Effector memory CD4-positive, alpha-beta T cell (primary cell): Measurements from ENCODE around the gene ARHGEF6.

ENCODE experiments used
- DNase-seq, 3 donors: peaks; one replicate each; pipeline ENCODE4 v3.0.0-alpha.2; 2020
- H3K27ac ChIP-seq: 2 replicates; pipeline ENCODE4 v1.7.0; 2013; ENCODE audit warnings: mild to moderate bottlenecking, low read length, moderate library complexity; ENCODE audit not compliant: insufficient read depth, poor library complexity, severe bottlenecking
- H3K27me3 ChIP-seq: replicated peaks from 2 replicates; pipeline ENCODE4 v1.7.0; 2013; ENCODE audit warnings: mild to moderate bottlenecking, low read length; ENCODE audit not compliant: insufficient read depth, control insufficient read depth, poor library complexity, severe bottlenecking
- H3K36me3 ChIP-seq: 2 replicates; pipeline ENCODE4 v1.7.0; 2013; ENCODE audit warnings: mild to moderate bottlenecking, low read length, moderate library complexity; ENCODE audit not compliant: control insufficient read depth, insufficient read depth
- H3K4me1 ChIP-seq: 2 replicates; pipeline ENCODE4 v1.7.0; 2013; ENCODE audit warnings: low read length, mild to moderate bottlenecking; ENCODE audit not compliant: control insufficient read depth, insufficient read depth, poor library complexity, severe bottlenecking
- H3K4me3 ChIP-seq: 2 replicates; pipeline ENCODE4 v1.7.0; 2013; ENCODE audit warnings: low read length, low read depth, mild to moderate bottlenecking; ENCODE audit not compliant: insufficient read depth, poor library complexity, severe bottlenecking
- H3K9me3 ChIP-seq: 2 replicates; pipeline ENCODE4 v1.7.0; 2013; ENCODE audit warnings: mild to moderate bottlenecking, low read length, moderate library complexity; ENCODE audit not compliant: control insufficient read depth

Gene ARHGEF6

DNA sequence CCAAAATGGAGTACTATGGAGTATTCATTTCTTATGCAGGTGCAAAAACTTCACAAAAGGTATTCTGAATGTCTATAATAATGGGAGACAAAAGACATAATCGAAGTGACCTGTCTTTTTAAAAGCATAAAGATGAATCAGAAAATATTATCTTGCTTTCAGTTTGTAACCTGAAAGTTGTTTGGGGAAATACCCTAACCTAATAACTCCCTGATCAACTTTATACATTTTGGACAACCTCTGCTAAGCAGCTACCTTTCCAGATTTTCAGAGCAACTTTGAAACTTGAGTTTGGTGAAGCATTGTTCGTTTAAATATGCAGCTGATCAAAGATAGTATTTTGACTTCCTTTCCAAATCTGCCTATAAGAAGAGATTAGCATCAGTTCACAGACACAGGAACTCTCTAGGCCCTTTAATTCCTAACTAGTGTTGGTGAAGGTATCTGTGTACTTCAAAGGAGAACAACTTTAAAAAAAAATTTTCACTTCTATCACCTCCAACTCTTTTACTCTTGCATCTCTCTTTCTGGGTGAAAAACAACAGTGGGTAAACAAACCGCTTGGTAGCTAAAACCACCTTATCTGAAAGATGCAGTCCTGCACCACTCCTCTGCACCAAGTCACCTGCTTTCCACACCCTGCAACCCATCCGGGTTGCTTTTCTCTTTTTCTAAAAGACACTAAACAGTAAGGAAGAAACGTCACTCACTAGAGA, 106.3 kb downstream of the ARHGEF6 start:
- no peaks in the 10 kb centered on the region for H3K36me3 ChIP-seq
- peak overlapping the region; percentile 75 for H3K27ac ChIP-seq
- no peak for DNase-seq
- peaks cover 44% of the 10 kb centered on the region for H3K4me1 ChIP-seq
- H3K27me3 ChIP-seq = no peaks in the 10 kb centered on the region
- H3K9me3 ChIP-seq = no peaks in the 10 kb centered on the region
- H3K4me3 ChIP-seq = no peak overlapping the region

GRCh38 chrX:136671006-136671610, 109.6 kb downstream of the ARHGEF6 start:
- peak overlapping the region; percentile 31 for H3K27ac ChIP-seq

GRCh38 chrX:136667446-136668168, 113.1 kb downstream of the ARHGEF6 start:
- no peak overlapping the region for H3K27ac ChIP-seq
- no peak for DNase-seq

More at GRCh38 chrX:136671006-136671610, 109.6 kb downstream of the ARHGEF6 start:
- H3K4me3 ChIP-seq = no peak overlapping the region
- no peaks in the 10 kb centered on the region for H3K9me3 ChIP-seq
- peaks cover 6% of the 10 kb centered on the region for H3K36me3 ChIP-seq
- peaks cover 46% of the 10 kb centered on the region for H3K4me1 ChIP-seq
- no peak for DNase-seq
- no peaks in the 10 kb centered on the region for H3K27me3 ChIP-seq

GRCh38 chrX:136666088-136666487, 114.6 kb downstream of the ARHGEF6 start:
- H3K4me1 ChIP-seq = peaks cover 43% of the 10 kb centered on the region

More at GRCh38 chrX:136667446-136668168, 113.1 kb downstream of the ARHGEF6 start:
- peaks cover 10% of the 10 kb centered on the region for H3K36me3 ChIP-seq
- H3K9me3 ChIP-seq = no peaks in the 10 kb centered on the region
- H3K4me1 ChIP-seq = peaks cover 37% of the 10 kb centered on the region
- no peaks in the 10 kb centered on the region for H3K27me3 ChIP-seq
- H3K4me3 ChIP-seq = no peak overlapping the region

GRCh38 chrX:136665258-136665900, 115.4 kb downstream of the ARHGEF6 start:
- Histone ChIP-seq H3K4me3 (no peak overlapping the region), H3K27ac (no peak overlapping the region), H3K36me3 (peaks cover 16% of the 10 kb centered on the region)

More at GRCh38 chrX:136666088-136666487, 114.6 kb downstream of the ARHGEF6 start:
- H3K36me3 ChIP-seq = peaks cover 14% of the 10 kb centered on the region
- DNase-seq = no peak
- H3K27ac ChIP-seq = no peak overlapping the region
- H3K27me3 ChIP-seq = no peaks in the 10 kb centered on the region
- H3K4me3 ChIP-seq = no peak overlapping the region
- no peaks in the 10 kb centered on the region for H3K9me3 ChIP-seq

GRCh38 chrX:136662976-136663375, 117.8 kb downstream of the ARHGEF6 start:
- H3K36me3 ChIP-seq = peaks cover 16% of the 10 kb centered on the region
- no peak overlapping the region for H3K4me3 ChIP-seq
- H3K27ac ChIP-seq = peak overlapping the region; percentile 70
- no peaks in the 10 kb centered on the region for H3K27me3 ChIP-seq
- H3K4me1 ChIP-seq = peaks cover 52% of the 10 kb centered on the region
- H3K9me3 ChIP-seq = no peaks in the 10 kb centered on the region
- DNase-seq = no peak

More at GRCh38 chrX:136665258-136665900, 115.4 kb downstream of the ARHGEF6 start:
- H3K9me3 ChIP-seq = no peaks in the 10 kb centered on the region
- no peak for DNase-seq
- no peaks in the 10 kb centered on the region for H3K27me3 ChIP-seq
- peaks cover 47% of the 10 kb centered on the region for H3K4me1 ChIP-seq

DNA sequence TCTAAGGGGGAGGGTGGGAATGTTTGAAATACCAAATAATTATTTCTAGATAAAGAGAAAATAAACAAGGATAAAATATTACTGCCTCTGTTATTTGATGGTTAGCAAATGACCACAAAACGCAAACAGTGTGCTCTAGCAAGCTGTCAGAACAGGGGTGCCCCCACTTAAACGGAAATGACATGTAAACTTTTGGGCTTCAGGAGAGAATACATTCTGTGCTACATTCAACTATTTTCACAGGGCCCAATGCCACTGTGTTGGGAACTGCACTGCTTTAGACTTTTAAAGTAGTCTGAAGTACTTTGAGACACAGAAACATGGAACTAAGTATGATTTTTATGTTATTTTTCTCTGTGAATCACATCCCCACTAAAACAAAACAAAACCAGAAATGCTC, 118.6 kb downstream of the ARHGEF6 start:
- peak overlapping the region; percentile 70 for H3K27ac ChIP-seq
- H3K4me3 ChIP-seq = no peak overlapping the region
- peaks cover 47% of the 10 kb centered on the region for H3K4me1 ChIP-seq
- peaks cover 24% of the 10 kb centered on the region for H3K36me3 ChIP-seq
- H3K9me3 ChIP-seq = no peaks in the 10 kb centered on the region
- no peaks in the 10 kb centered on the region for H3K27me3 ChIP-seq
- DNase-seq = no peak

- Histone ChIP-seq H3K4me1 (peaks cover 42% of the 10 kb centered on the region), H3K36me3 (peaks cover 25% of the 10 kb centered on the region), H3K27me3 (no peaks in the 10 kb centered on the region), H3K4me3 (no peak overlapping the region), H3K9me3 (no peaks in the 10 kb centered on the region), H3K27ac (peak overlapping the region; percentile 70)
- DNase-seq = no peak
Measured at GRCh38 chrX:136660896-136661295, 119.8 kb downstream of the ARHGEF6 start.

DNA sequence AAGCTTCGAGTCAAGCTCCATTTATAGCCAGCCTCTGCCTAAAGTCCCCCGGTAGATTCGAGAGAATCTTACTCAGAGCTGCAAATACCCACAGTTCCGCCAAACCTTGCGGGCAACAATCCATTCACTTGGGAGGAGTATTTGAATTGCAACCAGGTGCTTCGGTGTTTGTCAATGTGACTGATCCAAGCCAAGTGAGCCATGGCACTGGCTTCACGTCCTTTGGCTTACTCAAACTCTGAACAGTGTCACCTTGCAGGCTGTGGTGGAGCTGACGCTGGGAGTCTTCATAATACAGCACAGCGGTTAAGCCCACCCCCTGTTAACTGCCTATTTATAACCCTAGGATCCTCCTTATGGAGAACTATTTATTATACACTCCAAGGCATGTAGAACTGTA, 121.6 kb downstream of the ARHGEF6 start:
- Histone ChIP-seq H3K27ac (peak overlapping the region; percentile 70), H3K4me1 (peaks cover 53% of the 10 kb centered on the region), H3K9me3 (no peaks in the 10 kb centered on the region), H3K4me3 (peak overlapping the region; percentile 22), H3K27me3 (no peaks in the 10 kb centered on the region), H3K36me3 (peaks cover 31% of the 10 kb centered on the region)
- peak in 1 of 3 donors; percentile 18 for DNase-seq
